Activated T-cell treated with anti-CD3 and anti-CD28 coated beads, Interleukin-2, amount 50 U/mL, for 48 hours (primary cell): ENCODE data around the gene GNAT2.

Experiments
- DNase-seq, 2 experiments: peaks; one replicate each; pipeline ENCODE4 v3.0.0-alpha.2; 2020

The GNAT2 gene

DNA sequence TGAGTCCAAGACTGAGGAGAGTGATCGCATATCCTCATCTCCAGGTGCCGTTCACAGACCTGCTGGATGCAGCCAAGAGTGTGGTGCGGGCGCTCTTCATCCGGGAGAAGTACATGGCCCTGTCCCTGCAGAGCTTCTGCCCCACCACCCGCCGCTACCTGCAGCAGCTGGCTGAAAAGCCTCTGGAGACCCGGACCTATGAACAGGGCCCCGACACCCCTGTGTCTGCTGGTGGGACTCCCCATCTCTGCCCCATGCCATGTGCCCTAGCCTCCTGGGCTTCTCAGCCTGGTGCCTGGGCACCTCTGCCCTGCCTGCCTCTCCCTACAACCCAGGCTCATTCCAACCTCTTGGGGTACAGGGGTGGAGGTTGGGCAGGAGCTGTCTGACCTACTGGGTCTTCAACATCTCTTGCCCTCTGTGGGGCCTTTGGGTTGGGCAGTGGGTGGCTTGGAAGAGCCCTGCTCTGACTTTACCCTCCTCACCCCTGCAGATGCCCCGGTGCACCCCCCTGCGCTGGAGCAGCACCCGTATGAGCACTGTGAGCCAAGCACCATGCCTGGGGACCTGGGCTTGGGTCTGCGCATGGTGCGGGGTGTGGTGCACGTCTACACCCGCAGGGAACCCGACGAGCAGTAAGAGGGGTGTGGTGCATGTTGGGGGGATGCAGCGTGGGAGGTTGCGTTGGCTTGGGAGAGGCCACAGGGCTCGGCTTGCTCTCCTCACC lies 7.4 kb upstream of the GNAT2 start:
- no peak for DNase-seq

DNA sequence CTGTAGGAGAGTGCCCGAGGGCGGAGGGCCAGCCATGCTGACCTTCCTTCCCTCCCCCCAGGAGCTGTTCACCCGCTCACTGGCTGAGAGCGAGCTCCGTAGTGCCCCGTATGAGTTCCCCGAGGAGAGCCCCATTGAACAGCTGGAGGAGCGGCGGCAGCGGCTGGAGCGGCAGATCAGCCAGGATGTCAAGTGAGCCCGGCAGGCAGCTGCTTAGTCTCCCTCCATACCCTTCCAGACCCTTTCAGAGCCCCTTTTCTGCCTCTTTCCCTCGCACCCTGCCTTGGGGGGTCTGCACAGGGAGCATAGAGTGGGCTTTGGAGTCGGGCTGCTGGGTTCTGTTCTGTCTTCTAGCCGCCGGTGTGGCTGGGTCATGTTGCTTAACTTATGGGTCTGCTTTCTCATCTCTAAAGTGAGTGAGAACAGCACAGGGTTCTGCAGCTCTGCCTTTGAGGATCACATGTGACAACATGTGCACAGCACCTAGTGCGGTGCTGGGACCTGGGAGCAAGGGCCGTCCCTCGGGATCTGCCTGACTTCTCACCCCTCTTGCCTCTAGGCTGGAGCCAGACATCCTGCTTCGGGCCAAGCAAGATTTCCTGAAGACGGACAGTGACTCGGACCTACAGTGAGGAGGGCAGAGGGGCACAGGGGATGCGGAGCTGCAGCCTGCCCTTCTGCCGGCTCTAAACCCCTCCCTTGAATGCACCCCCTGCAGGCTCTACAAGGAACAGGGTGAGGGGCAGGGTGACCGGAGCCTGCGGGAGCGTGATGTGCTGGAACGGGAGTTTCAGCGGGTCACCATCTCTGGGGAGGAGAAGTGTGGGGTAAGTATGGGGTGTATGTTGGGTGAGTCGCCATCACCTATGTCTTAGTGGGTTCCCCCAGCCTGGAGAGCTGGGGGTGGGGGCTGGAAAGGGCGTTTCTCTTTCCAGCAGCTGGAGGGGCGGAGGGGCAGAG lies 6.5 kb upstream of the GNAT2 start:
- no peak for DNase-seq

DNA sequence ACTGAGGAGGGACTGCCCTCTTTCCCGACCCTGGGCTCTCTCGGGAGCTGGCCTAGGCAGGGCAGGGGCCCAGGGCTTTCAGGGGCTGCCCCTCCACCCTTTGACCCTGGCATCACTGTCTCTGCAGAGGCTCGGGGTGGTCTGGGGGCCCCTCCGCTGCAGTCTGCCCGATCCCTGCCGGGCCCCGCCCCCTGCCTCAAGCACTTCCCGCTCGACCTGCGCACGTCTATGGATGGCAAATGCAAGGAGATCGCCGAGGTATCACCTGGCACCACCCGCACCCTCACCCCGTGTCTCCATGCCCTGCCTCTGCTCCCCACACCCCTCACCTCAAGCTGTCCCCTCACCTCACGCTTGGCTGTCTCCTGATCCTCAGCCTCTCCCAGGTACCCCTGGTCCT lies 5.8 kb upstream of the GNAT2 start:
- DNase-seq: no peak

DNA sequence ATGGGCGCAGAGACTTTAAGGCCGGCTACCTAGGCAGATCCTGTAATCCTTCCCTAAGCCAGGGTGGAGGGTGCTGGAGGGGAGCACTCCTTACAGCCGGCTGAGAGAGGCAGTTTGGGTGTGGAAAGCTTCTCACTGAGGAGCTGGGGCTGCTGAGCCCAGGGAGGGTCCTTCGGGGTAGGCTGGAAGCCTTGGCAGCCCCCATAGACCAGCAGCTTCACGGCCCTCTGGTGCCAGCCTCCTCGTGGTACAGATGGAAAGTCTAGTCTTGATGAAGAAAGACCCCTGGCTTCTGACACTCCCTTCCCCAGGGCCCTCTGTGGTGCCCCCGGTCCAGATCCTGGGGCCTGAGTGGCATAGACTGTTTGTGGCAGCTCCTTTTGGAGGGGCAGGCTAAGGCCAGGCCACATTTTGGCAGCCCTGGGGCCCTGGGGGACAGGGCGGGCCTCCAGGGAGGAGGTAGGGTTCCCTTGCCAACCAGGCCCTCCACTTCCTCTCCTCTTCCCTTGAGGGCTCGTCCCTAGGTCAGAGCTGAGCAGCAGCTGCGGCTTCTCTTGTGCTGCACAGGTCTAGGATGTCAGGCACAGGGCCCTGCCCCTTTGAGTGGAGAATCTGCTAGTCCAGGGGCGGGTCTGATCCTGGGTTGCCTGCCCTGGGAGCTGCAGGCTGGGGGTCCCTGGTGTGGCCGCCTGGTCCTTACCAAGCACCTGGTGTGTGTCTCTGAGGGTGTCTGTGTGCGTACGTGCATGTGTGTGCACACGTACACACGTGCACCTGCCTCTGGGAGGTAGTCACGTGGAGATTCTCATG lies 5.0 kb upstream of the GNAT2 start:
- DNase-seq: no peak

DNA sequence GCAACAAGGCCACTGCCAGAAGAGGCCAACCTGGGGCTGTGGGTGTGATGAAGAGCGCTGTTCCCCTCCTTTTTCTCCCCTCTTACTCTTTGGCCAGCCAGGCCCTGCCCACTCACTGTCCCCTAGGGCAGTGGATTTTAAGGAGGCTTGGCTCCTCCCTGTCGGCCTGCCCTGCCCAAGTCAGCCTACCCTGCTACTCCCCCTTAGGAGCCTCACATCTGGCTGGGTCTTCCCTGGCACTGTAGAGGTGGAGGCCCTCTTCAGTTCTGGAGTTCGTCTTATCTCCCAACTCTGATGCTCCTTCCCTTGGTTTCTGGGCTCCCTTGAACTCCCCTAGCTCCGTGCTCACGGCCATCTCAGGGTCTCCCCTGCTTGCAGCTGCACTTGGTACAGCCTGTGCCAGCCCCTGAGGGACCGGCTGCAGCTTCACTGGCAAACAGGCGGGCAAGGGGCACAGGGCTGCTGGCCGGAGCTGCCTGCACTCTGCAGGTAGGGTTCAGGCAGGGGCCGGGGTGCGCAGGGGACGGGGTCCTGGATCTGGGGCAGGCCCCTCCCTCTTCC lies 4.3 kb upstream of the GNAT2 start:
- no peak for DNase-seq

DNA sequence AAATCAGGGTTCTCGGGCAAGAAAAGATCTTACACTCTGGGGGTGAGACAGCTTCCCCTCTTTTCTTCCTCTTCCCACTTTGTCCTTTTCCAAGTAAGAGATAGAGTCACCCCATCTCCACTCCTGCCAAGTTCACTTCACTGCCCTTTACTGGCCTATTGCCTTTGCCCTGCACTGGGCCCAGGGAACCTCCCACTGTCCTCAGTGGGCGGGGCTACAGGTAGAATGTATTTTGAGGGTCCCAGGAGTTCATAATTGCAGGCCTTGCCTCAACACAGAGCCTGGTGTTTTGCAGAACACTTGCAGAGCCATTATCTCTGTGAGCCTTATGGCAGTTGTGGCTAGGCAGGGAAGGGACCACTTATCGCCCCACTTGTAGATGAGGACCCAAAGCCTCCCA lies 3.5 kb upstream of the GNAT2 start:
- DNase-seq: no peak

DNA sequence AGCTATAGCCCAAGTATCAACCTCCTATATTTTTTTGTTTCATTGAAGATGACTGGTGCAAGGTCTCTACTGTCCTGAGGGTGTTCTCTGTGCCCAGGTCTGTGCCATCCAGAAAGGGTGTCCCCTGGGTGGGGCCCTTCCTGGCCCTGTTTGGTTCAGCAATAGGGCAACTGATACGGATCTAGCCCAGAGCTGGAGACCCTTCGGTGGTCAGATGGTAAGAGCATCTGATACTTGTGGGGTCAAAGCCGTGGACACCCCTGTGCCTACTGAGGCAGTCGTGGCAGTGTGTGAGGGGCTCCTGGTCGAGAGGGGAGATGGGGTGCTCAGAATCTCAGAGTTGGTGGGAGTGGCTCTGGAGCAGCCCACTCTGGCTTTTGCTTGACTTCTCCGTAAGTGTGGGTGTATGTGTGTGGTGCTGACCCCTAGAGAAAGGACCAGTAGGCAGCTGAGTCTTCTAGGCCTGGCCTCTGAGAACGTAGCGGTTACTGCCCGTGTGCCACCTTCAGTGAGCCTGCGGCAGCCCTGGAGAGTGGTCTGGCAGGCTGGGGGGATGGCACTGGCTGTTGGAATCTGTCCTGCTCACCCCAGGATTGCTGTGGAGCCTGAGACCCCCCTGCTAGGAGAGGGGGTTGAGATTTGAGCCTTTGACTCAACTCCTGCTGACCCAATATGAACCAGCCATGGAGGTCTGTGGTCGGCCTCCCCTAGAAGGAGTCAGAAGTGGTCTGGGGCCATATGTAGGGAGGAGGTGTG lies 2.9 kb upstream of the GNAT2 start:
- DNase-seq: no peak

DNA sequence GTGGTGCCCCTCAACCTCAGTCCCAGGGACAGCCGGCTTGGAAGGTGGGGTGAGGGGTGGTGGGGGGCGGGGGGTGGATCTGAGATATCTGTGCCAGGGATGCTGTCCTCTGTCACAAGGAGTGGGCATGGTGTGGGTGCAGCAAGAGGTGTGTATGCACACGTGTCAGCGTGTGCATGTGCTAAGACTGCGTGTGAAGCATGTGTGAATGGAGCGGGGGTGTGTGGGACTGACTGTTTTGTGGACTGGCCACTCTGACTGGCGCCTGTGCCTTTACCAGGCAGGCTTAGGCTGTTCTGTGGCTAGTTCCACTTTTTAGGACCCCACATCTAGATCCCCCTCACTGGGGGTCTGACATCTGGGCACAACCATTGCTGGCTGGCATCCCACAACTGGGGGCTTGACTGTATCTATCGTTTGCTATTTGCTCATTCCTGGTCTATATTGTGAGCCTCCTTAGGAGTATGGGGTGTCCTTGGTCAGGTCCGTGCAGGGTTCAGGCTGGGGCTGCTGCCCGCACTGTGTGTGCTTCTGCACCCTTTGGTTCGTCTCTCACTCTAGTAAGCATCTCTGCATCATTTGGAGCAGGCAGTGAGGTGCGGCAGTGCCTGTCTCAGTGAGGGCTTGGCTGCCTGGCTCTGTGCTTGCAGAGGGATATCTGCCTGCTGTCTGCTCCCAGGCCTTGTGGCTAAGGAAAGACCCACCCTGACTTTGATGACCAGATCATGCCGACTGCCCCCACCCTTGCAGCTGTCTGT lies 2.1 kb upstream of the GNAT2 start:
- no peak for DNase-seq

DNA sequence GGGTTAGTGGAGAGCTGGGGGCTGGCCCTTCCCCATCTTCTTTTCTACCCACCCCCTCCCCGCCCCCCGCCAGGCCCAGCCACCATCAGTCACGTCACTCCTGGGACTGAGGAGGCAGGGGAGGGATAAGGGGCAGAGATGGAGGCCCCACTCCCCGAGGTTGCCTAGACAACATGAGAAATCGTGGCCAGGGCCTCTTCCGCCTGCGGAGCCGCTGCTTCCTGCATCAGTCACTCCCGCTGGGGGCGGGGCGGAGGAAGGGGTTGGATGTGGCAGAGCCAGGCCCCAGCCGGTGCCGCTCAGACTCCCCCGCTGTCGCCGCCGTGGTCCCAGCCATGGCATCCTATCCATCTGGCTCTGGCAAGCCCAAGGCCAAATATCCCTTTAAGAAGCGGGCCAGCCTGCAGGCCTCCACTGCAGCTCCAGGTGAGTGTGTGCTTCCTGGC lies 1.4 kb upstream of the GNAT2 start:
- DNase-seq: peak; percentile 97 to 98

DNA sequence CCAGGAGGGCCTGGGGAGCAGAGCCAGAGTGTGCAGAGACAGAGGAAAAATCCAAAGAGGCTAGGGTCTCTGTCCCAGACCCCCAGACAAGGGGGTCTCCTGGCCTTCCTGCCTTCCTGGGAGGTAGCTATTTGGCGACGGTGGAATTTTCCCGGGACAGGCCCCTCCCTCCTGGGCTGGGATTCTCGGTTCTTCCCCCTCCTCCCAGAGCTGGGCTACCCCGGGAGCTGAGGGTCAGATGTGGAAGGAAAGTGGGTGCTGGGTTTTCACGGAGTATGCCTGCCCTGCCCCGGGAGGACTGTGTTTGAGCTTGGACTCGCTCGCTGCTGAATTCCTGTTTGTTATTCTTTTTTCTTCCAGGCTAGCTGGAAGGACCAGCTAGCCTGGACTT lies 980 bp upstream of the GNAT2 start:
- no peak for DNase-seq

DNA sequence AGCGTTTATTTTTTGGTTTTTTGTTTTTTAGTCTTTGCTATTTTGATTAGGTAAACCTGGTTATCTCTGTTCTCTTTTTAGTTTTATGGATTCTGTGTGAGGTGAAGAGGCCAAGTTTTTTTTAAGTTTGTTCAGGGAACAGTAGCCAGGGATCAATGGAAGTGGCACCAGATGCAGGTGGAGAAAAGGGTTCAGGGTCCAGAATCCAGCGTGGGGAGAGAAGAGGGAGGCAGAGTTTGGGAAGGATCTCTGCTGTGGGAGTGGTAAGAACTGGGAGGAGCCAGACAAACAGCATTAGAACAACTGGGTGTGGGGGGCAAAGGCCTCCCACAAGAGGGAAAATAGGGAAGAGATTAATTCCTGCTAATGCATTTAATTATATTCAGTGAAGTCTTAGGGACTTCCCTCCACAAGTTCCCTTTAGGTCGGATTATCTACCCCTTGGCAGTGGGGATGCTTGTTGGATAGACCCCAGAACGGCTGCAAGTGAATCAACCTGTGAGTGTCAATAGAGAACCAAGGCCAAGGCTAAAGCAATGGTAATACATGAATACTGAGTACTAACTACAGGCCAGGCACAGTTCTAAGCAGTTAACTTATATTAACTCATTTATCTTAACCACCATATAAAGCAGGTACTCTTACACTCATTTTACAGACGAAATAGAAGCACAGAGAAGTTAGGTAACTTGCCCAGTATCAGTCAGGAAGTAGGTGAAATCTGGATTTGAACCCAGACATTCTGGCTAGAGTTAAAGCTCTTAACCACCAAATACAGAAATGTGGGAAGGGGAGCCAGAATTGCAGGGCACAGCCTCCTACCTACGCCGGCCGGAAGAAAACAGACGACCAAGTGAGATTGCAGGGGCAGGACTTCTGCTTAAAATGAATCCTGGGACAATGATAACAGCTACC lies 498 bp downstream of the GNAT2 start:
- no peak for DNase-seq

DNA sequence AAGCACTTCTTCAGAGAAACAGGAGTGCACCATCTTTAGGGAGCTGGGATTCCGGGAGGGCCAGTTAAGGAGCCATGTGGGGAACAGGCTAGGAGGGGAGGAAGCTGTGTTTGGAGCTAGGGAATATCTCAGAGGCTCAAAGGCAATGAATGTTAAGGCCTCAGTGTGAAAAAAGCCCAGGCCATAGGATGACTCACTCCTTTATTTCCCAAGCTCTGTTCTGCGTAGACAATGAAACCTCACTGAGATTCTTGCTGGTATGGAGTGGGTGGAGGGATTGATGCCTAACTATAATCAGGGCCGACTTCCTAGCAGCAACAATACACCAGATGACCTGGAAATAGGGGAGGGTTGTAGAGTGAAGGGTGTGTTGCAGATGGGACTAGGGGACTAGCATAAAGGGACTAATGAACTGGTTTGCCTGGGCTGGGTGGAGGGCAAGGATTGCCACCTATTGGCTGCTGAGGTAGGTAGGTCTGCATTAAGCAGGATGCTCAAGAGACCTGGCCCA lies 2.1 kb downstream of the GNAT2 start:
- DNase-seq: no peak

DNA sequence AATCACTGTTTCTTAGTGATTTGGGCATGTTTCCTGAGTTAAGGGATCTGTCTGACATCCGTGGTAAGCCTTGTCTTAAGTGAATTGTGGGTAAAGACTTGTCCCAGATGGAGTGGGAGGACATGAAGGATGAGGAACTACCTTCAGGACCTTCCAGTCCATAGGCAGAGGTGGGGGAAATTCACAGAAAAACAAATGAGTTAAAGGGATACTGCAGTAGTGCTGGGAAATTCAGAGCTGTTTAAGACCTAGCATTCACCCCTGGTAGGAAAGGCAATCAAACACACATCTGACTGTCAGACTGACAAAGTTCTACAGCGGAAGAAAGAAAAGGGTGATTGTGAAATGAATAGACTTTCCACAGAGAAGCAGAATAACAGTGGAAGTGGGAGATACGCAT lies 3.0 kb downstream of the GNAT2 start:
- DNase-seq: no peak

DNA sequence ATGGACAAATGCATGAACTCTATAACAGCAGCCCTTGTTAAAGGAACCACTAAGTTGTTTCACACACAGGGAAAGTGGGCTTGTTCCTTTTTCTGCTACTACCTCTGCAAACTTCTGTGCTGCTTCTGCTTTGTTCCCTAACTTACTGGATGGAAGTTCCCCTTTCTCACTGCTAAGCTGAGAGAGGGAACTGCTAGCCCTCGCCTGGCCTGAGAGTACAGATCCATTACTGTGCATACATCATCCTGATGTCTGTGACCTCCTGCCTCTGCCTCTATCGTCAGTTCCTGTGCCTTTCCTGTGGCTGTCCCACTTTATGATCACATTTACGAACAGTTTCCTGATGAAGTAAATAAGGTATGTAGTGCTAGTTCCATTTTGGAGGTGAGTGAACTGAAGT lies 3.5 kb downstream of the GNAT2 start:
- no peak for DNase-seq

DNA sequence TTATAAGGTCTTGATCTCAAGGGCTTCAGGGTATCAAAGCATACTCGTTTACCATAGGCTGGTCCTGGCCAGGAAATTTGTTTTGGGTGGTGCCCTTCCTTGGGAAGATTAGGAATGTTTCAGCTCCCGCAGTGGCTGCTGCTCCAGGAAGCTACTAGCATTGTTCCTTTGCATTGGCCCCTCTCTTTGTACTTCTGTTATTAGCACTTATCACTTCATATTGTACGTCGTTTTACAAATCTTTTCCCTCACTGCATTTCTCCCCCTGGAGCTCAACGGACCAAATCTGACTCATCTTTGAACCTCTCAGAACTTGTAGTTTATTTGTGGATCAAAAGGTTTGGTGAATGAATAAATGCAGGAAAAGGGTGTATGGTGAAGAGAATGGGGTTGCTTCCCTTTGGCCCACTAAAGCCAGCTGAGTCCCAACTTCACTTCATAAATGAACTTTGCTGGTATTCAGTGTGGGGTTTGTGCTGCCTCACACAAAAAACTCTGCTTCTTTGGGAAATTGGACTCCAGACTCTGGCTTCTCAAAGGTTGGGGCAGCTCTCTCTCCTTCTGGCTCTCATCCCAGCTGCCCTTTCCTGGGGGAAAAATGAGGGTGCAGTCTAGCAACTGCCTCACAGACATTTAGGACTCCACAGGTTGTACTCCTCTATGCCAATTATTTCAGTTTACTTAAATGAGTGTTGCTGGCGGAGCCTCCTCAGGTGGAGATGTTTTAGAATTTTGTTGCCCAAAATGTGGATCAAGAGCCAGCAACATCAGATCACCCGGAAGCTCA lies 5.9 kb downstream of the GNAT2 start:
- DNase-seq: no peak

DNA sequence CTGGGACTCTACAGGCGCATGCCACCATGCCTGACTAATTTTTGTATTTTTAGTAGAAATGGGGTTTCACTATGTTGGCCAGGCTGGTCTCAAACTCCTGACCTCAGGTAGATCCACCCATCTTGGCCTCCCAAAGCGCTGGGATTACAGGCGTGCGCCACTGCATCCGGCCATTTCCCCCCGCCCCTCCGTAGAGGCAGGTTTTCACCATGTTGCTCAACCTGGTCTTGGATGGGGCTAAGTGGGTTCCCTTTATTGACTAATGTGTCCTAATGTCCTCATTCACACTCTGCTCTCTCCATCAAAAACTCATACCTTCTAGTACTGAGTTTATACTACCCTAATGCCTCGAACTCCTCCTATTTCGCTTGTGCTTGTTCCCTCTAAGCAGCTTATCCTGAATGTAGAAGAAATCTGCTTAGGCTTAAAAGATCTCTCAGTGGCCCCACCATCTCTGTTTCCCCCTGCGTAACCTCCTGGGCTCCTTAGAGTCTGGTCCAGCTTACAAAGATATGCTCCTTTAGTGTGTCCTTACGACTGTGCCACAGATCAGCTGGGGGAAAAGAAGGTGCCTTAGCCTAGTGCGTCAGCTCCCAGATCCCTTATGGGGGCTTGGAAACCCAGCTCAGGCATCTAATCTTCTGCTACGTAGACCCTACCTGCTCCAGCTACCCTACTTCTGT lies 8.0 kb downstream of the GNAT2 start:
- DNase-seq: no peak

DNA sequence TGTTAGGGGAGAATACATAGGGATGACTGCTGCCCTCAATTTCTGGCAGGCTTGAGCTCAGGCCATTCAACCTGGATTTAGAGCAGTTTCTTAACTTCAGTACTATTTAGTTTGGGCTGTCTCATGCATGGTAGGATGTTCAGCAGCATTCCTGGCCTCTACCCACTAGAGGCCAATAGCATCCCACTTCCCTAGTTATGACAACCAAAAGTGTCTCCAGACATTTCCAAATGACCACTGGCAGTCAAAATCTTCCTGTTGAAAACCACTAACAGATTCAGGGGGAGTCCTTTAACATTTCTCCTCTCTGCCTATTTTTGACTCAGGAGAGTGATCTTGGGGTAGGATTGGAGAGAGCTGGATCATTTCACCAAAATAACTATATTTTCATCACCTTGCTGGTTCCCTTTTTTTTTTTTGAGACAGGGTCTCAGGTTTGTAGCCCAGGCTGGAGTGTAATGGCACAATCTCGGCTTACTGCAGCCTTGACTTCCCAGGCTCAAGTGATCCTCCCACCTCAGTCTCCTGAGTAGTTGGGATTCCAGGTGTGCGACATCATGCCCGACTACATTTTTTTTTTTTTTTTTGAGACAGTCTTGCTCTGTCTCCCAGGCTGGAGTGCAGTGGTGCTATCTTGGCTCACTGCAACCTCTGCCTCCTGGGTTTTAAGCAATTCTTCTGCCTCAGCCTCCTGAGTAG lies 8.7 kb downstream of the GNAT2 start:
- DNase-seq: no peak

DNA sequence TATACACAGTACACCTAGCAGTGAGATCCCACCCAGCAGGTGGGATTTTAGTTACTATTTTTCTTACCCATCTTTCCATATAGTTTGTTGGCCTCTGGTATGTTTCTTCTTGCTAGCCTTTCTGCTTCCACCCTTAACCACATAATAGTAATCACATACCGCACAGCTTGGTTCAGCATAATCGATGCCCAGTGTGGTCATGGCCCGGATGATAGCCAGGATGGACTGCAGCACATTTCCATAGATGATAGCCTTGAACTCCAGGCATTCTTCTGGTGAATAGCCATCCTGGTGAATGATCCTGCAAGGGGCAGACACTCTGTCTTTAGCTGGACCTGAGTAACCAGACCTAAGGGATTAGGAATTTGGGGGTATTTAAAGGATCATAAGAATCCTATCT lies 9.5 kb downstream of the GNAT2 start:
- DNase-seq: no peak
